Keratinocyte (primary cell): ENCODE measurements around the gene SNPH. TPM values are rescaled to one million over a fixed set of nuclear protein-coding genes. Genes with fewer than 3 reads are reported as not detected.

ENCODE experiments used
- DNase-seq: peaks from one replicate; pipeline ENCODE4 v3.0.0-alpha.2; 2011; ENCODE audit warnings: low read depth, missing footprints, low spot score
- FAIRE-seq: peaks from 2 replicates; lab custom pipeline; 2011; peaks lifted over from hg19 to GRCh38; lab: Jason Lieb, UNC
- H2AFZ ChIP-seq: 2 replicates; pipeline ENCODE4 v1.6.0; 2012; ENCODE audit warnings: low read length, control low read depth, inconsistent platforms; ENCODE audit not compliant: control insufficient read depth
- H3K27ac ChIP-seq: 2 replicates; pipeline ENCODE4 v1.5.1; 2011; ENCODE audit warnings: low read length; ENCODE audit not compliant: control insufficient read depth, insufficient read depth
- H3K27me3 ChIP-seq: 3 replicates; pipeline ENCODE4 v1.6.0; 2011; ENCODE audit warnings: low read length; ENCODE audit not compliant: control insufficient read depth, insufficient read depth; ENCODE audit errors: extremely low read depth
- H3K36me3 ChIP-seq, 2 experiments: 2 replicates in 1 of 2; 3 replicates in 1 of 2; pipeline ENCODE4 v1.5.1; 2011; ENCODE audit warnings: low read length in 2 of 2, mild to moderate bottlenecking in 1 of 2; ENCODE audit not compliant: control insufficient read depth in 2 of 2, insufficient read depth in 2 of 2; ENCODE audit errors: extremely low read depth in 1 of 2
- H3K4me1 ChIP-seq: 3 replicates; pipeline ENCODE4 v1.5.1; 2011; ENCODE audit warnings: low read length; ENCODE audit not compliant: control insufficient read depth, insufficient read depth; ENCODE audit errors: extremely low read depth
- H3K4me2 ChIP-seq: 3 replicates; pipeline ENCODE4 v1.6.0; 2011; ENCODE audit warnings: low read depth, low read length; ENCODE audit not compliant: control insufficient read depth, insufficient read depth; ENCODE audit errors: extremely low read depth
- H3K4me3 ChIP-seq, 3 experiments: fragments of 200-600 bp in 1 of 3; sonication (generic) in 1 of 3; 2 replicates in 2 of 3; 3 replicates in 1 of 3; pipeline ENCODE4 v1.5.1; 2011 to 2016; ENCODE audit warnings: low read length in 3 of 3, mild to moderate bottlenecking in 3 of 3, control low read depth in 2 of 3, inconsistent platforms in 1 of 3, low read depth in 1 of 3, mixed read lengths in 1 of 3, mixed run types in 1 of 3, moderate library complexity in 1 of 3; ENCODE audit not compliant: control insufficient read depth in 2 of 3, insufficient read depth in 2 of 3; ENCODE audit errors: extremely low read depth in 1 of 3
- H3K79me2 ChIP-seq: 2 replicates; pipeline ENCODE4 v1.6.0; 2012; ENCODE audit warnings: low read length; ENCODE audit not compliant: control insufficient read depth, insufficient read depth
- H3K9ac ChIP-seq: 3 replicates; pipeline ENCODE4 v1.6.0; 2011; ENCODE audit warnings: low read length; ENCODE audit not compliant: control insufficient read depth, insufficient read depth; ENCODE audit errors: extremely low read depth
- H3K9me1 ChIP-seq: 3 replicates; pipeline ENCODE4 v1.6.0; 2011; ENCODE audit warnings: low read length; ENCODE audit not compliant: control insufficient read depth, insufficient read depth; ENCODE audit errors: extremely low read depth
- H3K9me3 ChIP-seq: 2 replicates; pipeline ENCODE4 v1.5.1; 2012; ENCODE audit warnings: low read depth, low read length; ENCODE audit not compliant: control insufficient read depth
- H4K20me1 ChIP-seq: 3 replicates; pipeline ENCODE4 v1.6.0; 2011; ENCODE audit warnings: low read length; ENCODE audit not compliant: control insufficient read depth, insufficient read depth; ENCODE audit errors: extremely low read depth
- EZH2 ChIP-seq: IDR thresholded peaks from one replicate; pipeline ENCODE4 v1.6.1; 2012; ENCODE audit warnings: inconsistent platforms, mild to moderate bottlenecking, low read length, moderate library complexity
- dilution Hi-C: fragments of 300-500 bp; cut with MboI; formaldehyde crosslinking; loops from one replicate; pipeline ENCODE4 v1.7.0; 2020; ENCODE audit warnings: low sequenced_read_pairs; ENCODE audit not compliant: extremely low pct_ligation_motif_present
- polyA plus RNA-seq, 5 experiments: library from polyadenylated mRNA; depleted of rRNA in 3 of 5; stranded (reverse) in 3 of 5; stranded (forward) in 1 of 5; unstranded in 1 of 5; fragments of >200 nt; gene quantifications; 1 replicate in 1 of 5; 2 replicates in 3 of 5; 3 replicates in 1 of 5; pipeline versions ENCODE4 v1.2.1 to v1.2.3, GENCODE V29; 2011 to 2012; ENCODE audit warnings: missing spikeins in 2 of 5, low read depth in 1 of 5, low replicate concordance in 1 of 5
- TF ChIP-seq, protein P1 (sequence below), 3 experiments: IDR thresholded peaks in 1 of 3; conservative IDR thresholded peaks in 1 of 3; optimal IDR thresholded peaks in 1 of 3; 2 replicates in 2 of 3; 3 replicates in 1 of 3; pipeline versions ENCODE3 to v1.5.1; 2011; ENCODE audit warnings: low read length in 3 of 3, mild to moderate bottlenecking in 3 of 3, moderate library complexity in 2 of 3, control low read depth in 1 of 3, inconsistent platforms in 1 of 3; ENCODE audit not compliant: insufficient read depth in 2 of 3; ENCODE audit errors: extremely low read depth in 1 of 3

Gene SNPH
- polyA plus RNA-seq, 1 donor (not counting 4 experiments of a cell fraction or from before 2014, with no cell fraction given), result 1.3 TPM

DNA sequence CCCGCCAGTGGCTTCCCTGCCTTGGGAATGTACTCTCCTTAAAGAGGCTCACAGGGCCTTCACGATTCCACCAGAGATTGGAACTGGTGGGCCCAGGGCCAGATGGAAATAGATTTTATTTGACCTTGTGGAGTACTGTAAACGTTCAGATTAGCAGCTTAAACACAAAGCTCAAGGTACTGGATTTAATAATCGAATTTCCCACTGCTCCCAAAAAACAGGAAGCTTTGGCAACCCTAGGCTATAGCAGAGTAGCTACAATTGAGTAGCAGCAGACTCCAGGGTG, 55.5 kb downstream of the SNPH start:
- H3K4me1 ChIP-seq, result peaks cover 27% of the 10 kb centered on the region
- H3K9me3 ChIP-seq, result no peaks in the 10 kb centered on the region
- no peak overlapping the region for H3K9ac ChIP-seq
- no peaks in the 10 kb centered on the region for H4K20me1 ChIP-seq
- H3K4me3 ChIP-seq, result no peak overlapping the region
- dilution Hi-C loops, result no loop called here
- no peak overlapping the region for H3K27ac ChIP-seq
- no peak overlapping the region for H2AFZ ChIP-seq
- FAIRE-seq, result no peak
- peaks cover 13% of the 10 kb centered on the region for H3K79me2 ChIP-seq
- no peak overlapping the region for H3K4me2 ChIP-seq
- H3K36me3 ChIP-seq, result peaks cover 0 to 5% of the 10 kb centered on the region in 2 experiments
- H3K9me1 ChIP-seq, result no peaks in the 10 kb centered on the region
- DNase-seq, result no peak
- H3K27me3 ChIP-seq, result no peaks in the 10 kb centered on the region
- TF ChIP-seq, protein P1, sequence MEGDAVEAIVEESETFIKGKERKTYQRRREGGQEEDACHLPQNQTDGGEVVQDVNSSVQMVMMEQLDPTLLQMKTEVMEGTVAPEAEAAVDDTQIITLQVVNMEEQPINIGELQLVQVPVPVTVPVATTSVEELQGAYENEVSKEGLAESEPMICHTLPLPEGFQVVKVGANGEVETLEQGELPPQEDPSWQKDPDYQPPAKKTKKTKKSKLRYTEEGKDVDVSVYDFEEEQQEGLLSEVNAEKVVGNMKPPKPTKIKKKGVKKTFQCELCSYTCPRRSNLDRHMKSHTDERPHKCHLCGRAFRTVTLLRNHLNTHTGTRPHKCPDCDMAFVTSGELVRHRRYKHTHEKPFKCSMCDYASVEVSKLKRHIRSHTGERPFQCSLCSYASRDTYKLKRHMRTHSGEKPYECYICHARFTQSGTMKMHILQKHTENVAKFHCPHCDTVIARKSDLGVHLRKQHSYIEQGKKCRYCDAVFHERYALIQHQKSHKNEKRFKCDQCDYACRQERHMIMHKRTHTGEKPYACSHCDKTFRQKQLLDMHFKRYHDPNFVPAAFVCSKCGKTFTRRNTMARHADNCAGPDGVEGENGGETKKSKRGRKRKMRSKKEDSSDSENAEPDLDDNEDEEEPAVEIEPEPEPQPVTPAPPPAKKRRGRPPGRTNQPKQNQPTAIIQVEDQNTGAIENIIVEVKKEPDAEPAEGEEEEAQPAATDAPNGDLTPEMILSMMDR (optimal IDR thresholded peaks at IDR 0.05 in 1 of 3, IDR thresholded peaks at IDR 0.05 in 1 of 3, conservative IDR thresholded peaks at IDR 0.05 in 1 of 3; ENCODE audit: extremely low read depth in 1 of 3, insufficient read depth in 2 of 3, low read length in 3 of 3), result no peak
- TF ChIP-seq EZH2, result no peak

DNA sequence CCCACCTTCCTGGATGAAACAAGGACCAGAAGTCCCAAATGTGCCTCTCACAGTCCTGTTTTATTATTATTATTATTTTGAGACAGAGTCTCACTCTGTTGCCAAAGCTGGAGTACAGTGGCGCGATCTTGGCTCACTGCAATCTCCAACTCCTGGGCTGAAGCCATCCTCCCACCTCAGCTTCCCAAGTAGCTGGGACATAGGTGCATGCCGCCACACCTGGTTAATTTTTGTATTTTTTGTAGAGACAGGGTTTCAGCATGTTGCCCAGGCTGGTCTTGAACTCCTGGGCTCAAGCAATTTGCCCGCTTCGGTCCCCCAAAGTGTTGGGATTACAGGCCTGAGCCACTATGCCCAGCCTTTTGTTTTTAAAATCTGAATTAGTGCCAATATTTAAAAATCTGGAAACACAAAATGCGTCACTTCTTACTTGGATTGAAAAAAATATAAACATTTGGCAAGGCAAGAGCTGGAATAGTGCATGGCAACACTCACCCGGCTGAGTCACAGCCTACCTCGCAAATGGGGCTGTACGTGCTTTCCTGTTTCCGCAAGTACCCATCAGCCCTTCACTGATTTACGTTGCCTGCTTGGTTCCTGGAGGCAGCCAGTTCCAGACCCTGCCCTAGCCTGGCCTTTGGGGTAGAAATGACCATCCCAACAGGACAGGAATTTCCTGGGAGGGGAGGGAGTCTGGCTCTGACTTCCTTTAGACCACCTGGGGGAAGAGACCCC, 56.6 kb downstream of the SNPH start:
- dilution Hi-C loops, result no loop called here
- H3K27me3 ChIP-seq, result no peaks in the 10 kb centered on the region
- no peak overlapping the region for H3K4me3 ChIP-seq
- DNase-seq (no peak), FAIRE-seq (peak; percentile 97)
- peak overlapping the region; percentile 67 for H3K9ac ChIP-seq
- H2AFZ ChIP-seq, result peak overlapping the region; percentile 84
- H3K27ac ChIP-seq, result peak overlapping the region; percentile 89
- H3K4me2 ChIP-seq, result peak overlapping the region; percentile 47
- H3K9me1 ChIP-seq, result no peaks in the 10 kb centered on the region
- peaks cover 38% of the 10 kb centered on the region for H3K4me1 ChIP-seq
- no peaks in the 10 kb centered on the region for H3K9me3 ChIP-seq
- peaks cover 0 to 3% of the 10 kb centered on the region in 2 experiments for H3K36me3 ChIP-seq
- no peaks in the 10 kb centered on the region for H4K20me1 ChIP-seq
- TF ChIP-seq, protein P1 (optimal IDR thresholded peaks at IDR 0.05 in 1 of 3, IDR thresholded peaks at IDR 0.05 in 1 of 3, conservative IDR thresholded peaks at IDR 0.05 in 1 of 3; ENCODE audit: extremely low read depth in 1 of 3, insufficient read depth in 2 of 3, low read length in 3 of 3), result no peak
- no peak for TF ChIP-seq EZH2
- H3K79me2 ChIP-seq, result peaks cover 24% of the 10 kb centered on the region
